Subcutaneous adipose tissue (tissue), 4 donors: ENCODE data around the gene BHLHE41. TPM values are rescaled to one million over a fixed set of nuclear protein-coding genes. Genes with fewer than 3 reads are reported as not detected.

Experiments
- total RNA-seq, 4 donors: library from RNA; depleted of rRNA; stranded (reverse); fragments of >200 nt; gene quantifications; one replicate each; pipeline ENCODE4 v1.1.0, GENCODE V29; 2016
- TF ChIP-seq, protein P1 (sequence below): fragments of 450-650 bp; IDR thresholded peaks from one replicate; pipeline ENCODE4 v1.5.1; 2016; ENCODE audit warnings: low read depth, mild to moderate bottlenecking, control low read depth, antibody characterized with exemption, moderate library complexity

Gene BHLHE41
- total RNA-seq, 4 donors from 2014 or later: 9.2 to 21.8 (median 18.3) TPM

DNA sequence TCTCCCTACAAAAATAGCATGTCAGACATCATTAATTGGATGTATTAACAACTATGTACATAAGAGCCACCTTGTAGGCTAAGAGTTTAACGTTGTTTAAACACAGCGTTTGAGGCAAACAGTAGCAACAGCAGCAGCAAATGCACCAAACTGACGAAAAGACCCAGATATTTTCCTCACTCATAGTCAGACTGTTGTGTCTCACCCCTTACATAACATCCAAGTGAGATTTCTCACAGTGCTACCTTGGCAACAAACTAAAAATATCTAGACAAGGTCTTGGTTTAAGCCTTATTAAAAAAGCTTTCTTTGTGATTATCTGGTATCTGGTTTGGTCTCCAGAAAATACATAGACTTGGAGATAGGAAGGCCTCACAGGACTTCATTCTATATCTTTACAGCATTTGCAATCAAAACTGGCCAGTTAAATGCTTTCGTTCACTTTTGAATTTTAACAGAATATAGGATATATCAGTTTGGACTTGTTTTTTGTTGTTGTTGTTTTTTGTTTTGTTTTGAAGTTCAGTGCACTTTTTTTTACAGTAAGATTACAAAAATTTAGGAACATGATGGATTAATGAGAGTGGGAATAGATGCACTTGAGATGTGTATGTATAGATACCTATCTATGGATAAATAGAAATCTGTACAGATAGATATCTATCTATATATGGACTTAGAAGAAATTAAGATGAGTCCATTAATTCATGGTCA lies 4.1 kb downstream of the BHLHE41 start:
- TF ChIP-seq, protein P1, sequence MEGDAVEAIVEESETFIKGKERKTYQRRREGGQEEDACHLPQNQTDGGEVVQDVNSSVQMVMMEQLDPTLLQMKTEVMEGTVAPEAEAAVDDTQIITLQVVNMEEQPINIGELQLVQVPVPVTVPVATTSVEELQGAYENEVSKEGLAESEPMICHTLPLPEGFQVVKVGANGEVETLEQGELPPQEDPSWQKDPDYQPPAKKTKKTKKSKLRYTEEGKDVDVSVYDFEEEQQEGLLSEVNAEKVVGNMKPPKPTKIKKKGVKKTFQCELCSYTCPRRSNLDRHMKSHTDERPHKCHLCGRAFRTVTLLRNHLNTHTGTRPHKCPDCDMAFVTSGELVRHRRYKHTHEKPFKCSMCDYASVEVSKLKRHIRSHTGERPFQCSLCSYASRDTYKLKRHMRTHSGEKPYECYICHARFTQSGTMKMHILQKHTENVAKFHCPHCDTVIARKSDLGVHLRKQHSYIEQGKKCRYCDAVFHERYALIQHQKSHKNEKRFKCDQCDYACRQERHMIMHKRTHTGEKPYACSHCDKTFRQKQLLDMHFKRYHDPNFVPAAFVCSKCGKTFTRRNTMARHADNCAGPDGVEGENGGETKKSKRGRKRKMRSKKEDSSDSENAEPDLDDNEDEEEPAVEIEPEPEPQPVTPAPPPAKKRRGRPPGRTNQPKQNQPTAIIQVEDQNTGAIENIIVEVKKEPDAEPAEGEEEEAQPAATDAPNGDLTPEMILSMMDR: no peak

- TF ChIP-seq, protein P1: no peak
These were observed 5.3 kb downstream of the BHLHE41 start for GRCh38 chr12:26119391-26119989.

DNA sequence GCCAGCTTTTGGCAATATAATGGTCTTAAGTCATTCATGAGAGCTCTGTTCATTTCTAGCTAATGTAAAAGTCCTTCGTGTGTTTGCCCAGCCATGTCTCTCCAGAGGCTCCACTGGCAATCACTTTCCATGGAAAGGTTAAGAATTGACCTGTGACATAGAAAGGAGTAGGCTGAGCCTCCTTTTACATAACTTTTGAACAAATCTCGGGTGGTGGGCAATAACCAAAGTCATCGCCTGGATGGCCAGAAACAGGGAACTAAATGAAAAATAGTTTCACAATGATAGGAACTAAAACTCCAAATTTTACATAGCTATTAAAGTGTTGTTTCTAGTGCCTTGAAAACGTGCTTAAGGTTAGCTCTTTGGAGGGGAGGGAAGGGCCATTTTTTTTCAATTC lies 6.5 kb downstream of the BHLHE41 start:
- TF ChIP-seq, protein P1: no peak

DNA sequence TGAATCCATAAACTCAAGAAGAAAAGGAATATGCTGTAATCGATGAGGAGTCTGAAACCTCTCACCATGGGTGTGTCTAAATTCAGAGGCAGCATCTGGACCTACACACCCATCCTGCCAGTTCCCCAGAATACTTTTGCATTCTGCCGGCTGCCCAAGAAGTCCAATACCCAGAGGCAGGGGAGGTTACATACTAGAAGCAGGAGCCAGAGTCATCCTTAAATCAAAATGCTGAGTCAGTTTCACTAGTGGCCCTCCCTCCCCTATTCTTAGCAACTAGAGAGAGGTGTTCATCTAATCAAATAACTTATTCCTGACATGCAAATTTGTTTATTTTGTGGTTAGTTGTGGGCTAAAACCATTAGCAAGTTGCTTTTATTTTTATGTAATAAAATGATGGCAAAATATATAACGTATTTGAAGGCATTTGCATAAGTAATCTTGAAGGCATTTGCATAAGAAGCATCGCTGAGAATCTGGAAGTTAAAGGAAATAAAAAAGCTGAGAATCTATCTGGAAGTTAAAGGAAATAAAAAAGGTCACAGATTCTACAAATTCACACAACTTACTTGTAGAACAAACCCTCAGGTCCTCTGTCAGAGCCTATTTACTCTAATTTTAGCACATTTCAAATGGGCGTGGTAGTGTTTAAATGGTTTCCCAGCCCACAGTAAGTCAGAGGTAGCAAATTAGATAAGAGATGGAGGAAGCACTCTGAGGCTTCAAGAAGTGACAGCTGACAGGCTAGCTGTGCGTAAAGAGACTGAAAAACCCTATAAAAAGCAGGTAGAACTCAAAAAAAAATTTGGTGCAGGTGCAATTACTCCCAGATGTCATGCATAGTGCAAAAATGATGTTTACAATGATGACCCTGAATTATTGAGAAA lies 7.8 kb downstream of the BHLHE41 start:
- TF ChIP-seq, protein P1: no peak

DNA sequence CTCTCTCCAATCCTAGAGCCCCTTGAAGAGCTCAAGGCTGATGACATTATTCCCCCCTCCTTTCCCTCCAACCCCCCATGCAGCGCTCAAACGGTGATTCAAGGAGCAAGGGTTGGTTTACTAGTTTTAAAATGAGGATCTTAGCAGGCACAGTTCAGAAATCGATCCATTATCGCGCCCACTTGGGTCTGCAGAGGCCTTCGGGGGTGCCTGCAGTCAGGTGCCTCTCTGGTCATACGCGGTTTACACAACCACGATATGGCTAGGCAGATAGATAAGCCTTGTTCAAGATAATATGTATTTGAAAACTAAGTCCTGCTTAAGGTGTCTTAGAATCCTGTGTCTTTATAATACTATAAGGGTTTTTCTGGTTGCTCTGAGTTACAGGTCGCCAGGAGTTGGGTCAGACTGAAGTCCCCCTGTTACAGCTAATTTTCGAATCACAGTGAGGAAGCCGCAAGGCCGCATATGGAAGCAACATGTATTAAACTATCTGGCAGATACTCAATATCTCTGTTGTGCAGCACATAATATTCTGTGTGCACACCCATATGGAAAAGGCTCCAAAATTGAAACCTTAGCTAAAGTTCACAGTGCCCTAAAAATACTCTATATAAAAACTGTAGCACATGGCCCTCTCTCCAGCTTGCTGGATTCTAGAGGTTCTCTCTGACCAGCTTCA lies 10.0 kb downstream of the BHLHE41 start:
- TF ChIP-seq, protein P1: no peak

GRCh38 chr12:26113853-26114719 lies 10.8 kb downstream of the BHLHE41 start:
- TF ChIP-seq, protein P1: no peak
